Left ventricle myocardium inferior (tissue), 1 donor: ENCODE results near the gene RIN3. TPM values are rescaled to one million over a fixed set of nuclear protein-coding genes. Genes with fewer than 3 reads are reported as not detected.
A peak's percentile ranks its signal among the peaks of the same experiment; 100 is the strongest.

Source experiments
- DNase-seq: peaks from one replicate; pipeline ENCODE4 v3.0.0-alpha.2; 2020
- H3K27ac ChIP-seq: fragments of 200-600 bp; replicated peaks from 2 replicates; pipeline ENCODE4 v1.8.0; 2021
- H3K27me3 ChIP-seq: fragments of 200-600 bp; 2 replicates; pipeline ENCODE4 v1.8.0; 2021; ENCODE audit warnings: low read depth
- H3K36me3 ChIP-seq: fragments of 200-600 bp; 2 replicates; pipeline ENCODE4 v1.8.0; 2021
- H3K4me1 ChIP-seq: fragments of 200-600 bp; 2 replicates; pipeline ENCODE4 v1.8.0; 2021
- H3K4me3 ChIP-seq: fragments of 200-600 bp; 2 replicates; pipeline ENCODE4 v1.8.0; 2021; ENCODE audit warnings: mild to moderate bottlenecking, moderate library complexity
- H3K9me3 ChIP-seq: fragments of 200-600 bp; replicated peaks from 2 replicates; pipeline ENCODE4 v1.8.0; 2021
- CTCF ChIP-seq: fragments of 200-600 bp; IDR thresholded peaks from 2 replicates; pipeline ENCODE4 v1.8.0; 2021; ENCODE audit warnings: antibody characterized with exemption, mild to moderate bottlenecking, borderline replicate concordance
- intact Hi-C: fragments of 100-400 bp; cut with micrococcal nuclease; formaldehyde crosslinking; loops from one replicate; pipeline ENCODE4 v1.11.0; 2022
- total RNA-seq: library from RNA; stranded (reverse); fragmentation: NEBNext Ultra II Directional; extraction: Animal tissue kit (Norgen Biotek cat#: 25700); gene quantifications from one replicate; pipeline ENCODE4 v1.2.1, GENCODE V29; 2021
- donor health status: DM: no; HTN: yes; CAD: no; lungs with severe emphysema.

RIN3 gene
- total RNA-seq, 1 donor from 2014 or later, result 13.8 TPM

DNA sequence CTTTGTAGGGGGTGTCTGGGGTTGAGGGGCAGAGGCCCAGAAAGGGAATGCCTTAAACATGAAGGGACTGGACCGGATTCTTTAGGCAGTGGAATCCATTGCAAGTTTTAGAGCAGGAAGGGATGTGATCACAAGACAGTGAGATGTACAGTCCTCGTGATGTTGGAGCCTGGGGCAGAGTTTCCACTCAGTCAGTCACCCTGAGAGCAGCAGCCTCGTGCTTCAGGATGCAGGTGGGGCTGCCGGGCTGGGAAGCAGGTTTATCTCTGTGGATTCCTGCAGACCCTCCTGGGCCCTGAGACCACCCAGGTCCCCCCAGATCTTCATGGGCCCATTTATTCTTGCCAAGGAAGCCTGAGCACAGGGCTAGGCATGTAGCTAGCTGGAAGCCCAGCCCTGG is 38.5 kb downstream of the RIN3 start:
- Histone ChIP-seq H3K36me3 (peaks cover 14% of the 10 kb centered on the region), H3K9me3 (no peaks in the 10 kb centered on the region), H3K27ac (peak overlapping the region; percentile 28), H3K4me1 (peaks cover 54% of the 10 kb centered on the region), H3K4me3 (no peak overlapping the region), H3K27me3 (no peaks in the 10 kb centered on the region)
- TF ChIP-seq CTCF, result no peak
- intact Hi-C loops, result no loop called here
- no peak for DNase-seq

DNA sequence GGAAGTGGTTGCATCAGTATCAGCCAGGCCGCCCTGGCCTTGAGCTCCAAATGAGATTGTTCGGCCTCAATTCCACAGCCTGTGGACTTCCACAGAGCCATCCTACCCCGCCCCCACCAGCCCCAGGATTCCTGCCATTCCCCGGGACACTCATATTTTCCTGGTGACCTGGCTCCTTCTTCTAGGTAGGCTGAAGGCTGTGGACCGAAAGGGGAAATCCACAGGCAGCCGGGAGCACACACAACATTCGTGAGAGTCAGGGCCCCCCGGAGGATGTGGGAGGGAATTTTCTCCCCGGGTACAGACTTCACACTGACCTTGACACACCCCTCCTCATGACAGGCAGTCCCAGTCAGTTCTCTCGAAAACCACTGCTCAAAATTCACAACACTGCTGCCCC is 39.9 kb downstream of the RIN3 start:
- intact Hi-C loops, result no loop called here
- Histone ChIP-seq H3K4me3 (no peak overlapping the region), H3K4me1 (peaks cover 51% of the 10 kb centered on the region), H3K9me3 (no peaks in the 10 kb centered on the region), H3K36me3 (peaks cover 27% of the 10 kb centered on the region), H3K27ac (no peak overlapping the region), H3K27me3 (no peaks in the 10 kb centered on the region)
- no peak for TF ChIP-seq CTCF
- no peak for DNase-seq

GRCh38 chr14:92555465-92556111 is 42.0 kb downstream of the RIN3 start:
- Histone ChIP-seq H3K4me3 (no peak overlapping the region), H3K27ac (no peak overlapping the region), H3K27me3 (no peaks in the 10 kb centered on the region), H3K9me3 (no peaks in the 10 kb centered on the region), H3K4me1 (peaks cover 29% of the 10 kb centered on the region), H3K36me3 (peaks cover 36% of the 10 kb centered on the region)
- TF ChIP-seq CTCF, result no peak
- intact Hi-C loops, result no loop called here
- DNase-seq, result no peak

DNA sequence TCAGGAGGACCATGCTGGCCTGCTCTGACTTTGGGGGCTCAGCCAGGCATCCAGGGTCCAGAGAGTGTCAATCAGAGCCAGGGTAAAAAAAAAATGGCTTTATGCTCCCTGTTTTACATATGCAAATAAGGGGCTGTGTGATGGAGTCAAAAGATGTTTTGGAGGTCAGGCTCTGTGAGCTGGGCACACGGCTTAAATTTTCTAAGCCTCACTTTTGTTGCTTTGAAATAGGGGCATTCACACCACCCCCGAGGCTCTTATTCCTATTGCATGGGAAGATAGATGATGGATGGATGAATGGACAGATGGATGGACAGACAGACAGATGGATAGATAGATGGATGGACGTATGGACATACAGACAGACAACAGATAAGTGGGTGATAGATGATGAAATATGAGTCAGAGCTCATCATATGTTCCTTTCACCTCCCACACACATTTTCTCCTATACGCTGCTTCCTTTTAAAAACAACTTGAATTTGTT is 42.7 kb downstream of the RIN3 start:
- TF ChIP-seq CTCF, result no peak
- Histone ChIP-seq H3K27me3 (no peaks in the 10 kb centered on the region), H3K4me1 (peaks cover 27% of the 10 kb centered on the region), H3K4me3 (no peak overlapping the region), H3K9me3 (no peaks in the 10 kb centered on the region), H3K27ac (no peak overlapping the region), H3K36me3 (peaks cover 37% of the 10 kb centered on the region)
- intact Hi-C loops, result no loop called here
- DNase-seq, result no peak

GRCh38 chr14:92556863-92557543 is 43.4 kb downstream of the RIN3 start:
- no peak for TF ChIP-seq CTCF
- H3K9me3 ChIP-seq, result no peaks in the 10 kb centered on the region
- intact Hi-C loops, result no loop called here
- no peak overlapping the region for H3K4me3 ChIP-seq
- H3K4me1 ChIP-seq, result peaks cover 23% of the 10 kb centered on the region
- H3K27me3 ChIP-seq, result no peaks in the 10 kb centered on the region
- H3K27ac ChIP-seq, result no peak overlapping the region
- peaks cover 37% of the 10 kb centered on the region for H3K36me3 ChIP-seq
- no peak for DNase-seq
